ENCODE data around the gene HRH2. TPM values are rescaled to one million over a fixed set of nuclear protein-coding genes. Genes with fewer than 3 reads are reported as not detected.

Gene HRH2
- total RNA-seq, 4 donors from 2014 or later, result 0.15 to 4.5 (median 1.4) TPM

DNA sequence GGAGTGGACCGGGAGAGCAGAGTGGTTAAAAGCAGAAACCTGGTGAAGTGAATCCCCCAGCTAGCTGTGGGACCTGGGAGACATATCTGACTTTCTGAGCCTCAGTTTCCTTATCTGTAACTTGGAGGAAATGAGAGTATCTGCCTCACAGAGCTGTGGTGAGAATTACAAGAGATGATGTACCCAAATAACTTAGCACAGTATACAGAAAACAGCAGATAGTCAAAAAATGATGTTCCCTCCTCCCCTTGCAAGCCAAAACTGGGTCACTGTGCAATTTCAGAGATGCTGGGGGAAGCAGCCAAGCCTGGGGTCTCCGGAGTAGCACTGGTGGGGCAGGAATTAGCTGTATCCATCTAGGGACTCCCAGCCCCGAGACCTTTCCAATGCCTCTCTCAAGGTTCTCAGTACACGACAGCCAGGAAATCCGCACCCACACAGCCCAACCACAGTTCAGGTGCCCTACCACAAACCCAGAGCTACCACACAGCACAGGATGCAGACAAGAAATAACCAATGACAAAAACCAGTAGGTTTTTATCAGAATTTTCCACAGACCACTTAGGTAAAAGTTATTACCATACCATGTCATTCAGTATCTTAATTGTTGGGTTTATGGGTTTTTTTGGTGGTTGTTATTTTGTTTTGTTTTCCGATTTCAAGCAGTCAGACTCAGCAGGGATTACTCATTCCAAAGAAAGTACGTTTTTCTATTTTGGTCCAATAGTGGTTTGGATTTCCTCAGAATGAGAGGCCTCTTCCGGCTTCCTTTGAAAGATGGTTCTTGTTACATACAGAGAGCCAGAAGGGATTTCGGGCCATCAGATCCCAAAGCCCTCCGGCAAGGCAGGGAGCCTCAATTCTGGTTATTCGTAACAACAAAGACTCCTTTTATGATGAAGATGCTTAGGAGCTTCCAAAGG is 4.9 kb upstream of the HRH2 start:
- Histone ChIP-seq H3K27ac (peak overlapping the region in 2 of 4 donors; percentile 33 to 49), H3K9me3 (peaks cover 0 to 19% (median 13%) of the 10 kb centered on the region in 3 donors), H3K36me3 (no peaks in the 10 kb centered on the region), H3K4me1 (peaks cover 0 to 11% (median 2%) of the 10 kb centered on the region in 3 donors), H3K27me3 (peaks cover 0 to 36% (median 3%) of the 10 kb centered on the region in 4 donors), H3K4me3 (no peak overlapping the region)
- no peak for DNase-seq
- WGBS, 2 donors, result 52 to 68% methylated on average over 8 to 10 of the region's 11 CpGs
- intact Hi-C loops (cut with DNase I), result no loop called here
- TF ChIP-seq CTCF (IDR thresholded peaks at IDR 0.05), result no peak
- TF ChIP-seq POLR2A (IDR thresholded peaks at IDR 0.05), result no peak

- peaks cover 0 to 19% (median 9%) of the 10 kb centered on the region in 3 donors for H3K4me1 ChIP-seq
- peaks cover 0 to 19% (median 13%) of the 10 kb centered on the region in 3 donors for H3K9me3 ChIP-seq
- 80% methylated on average over 4 of the region's 4 CpGs for WGBS, 2 donors
- no peak overlapping the region for H3K4me3 ChIP-seq
- H3K27me3 ChIP-seq, result peaks cover 0 to 44% (median 7%) of the 10 kb centered on the region in 4 donors
- H3K27ac ChIP-seq, result peak overlapping the region in 1 of 4 donors; percentile 32
- TF ChIP-seq POLR2A (IDR thresholded peaks at IDR 0.05) (no peak), CTCF (IDR thresholded peaks at IDR 0.05) (no peak)
- DNase-seq, result no peak
- intact Hi-C loops (cut with DNase I), result no loop called here
- H3K36me3 ChIP-seq, result no peaks in the 10 kb centered on the region
These were observed 4.1 kb upstream of the HRH2 start for GRCh38 chr5:175653763-175654162.

DNA sequence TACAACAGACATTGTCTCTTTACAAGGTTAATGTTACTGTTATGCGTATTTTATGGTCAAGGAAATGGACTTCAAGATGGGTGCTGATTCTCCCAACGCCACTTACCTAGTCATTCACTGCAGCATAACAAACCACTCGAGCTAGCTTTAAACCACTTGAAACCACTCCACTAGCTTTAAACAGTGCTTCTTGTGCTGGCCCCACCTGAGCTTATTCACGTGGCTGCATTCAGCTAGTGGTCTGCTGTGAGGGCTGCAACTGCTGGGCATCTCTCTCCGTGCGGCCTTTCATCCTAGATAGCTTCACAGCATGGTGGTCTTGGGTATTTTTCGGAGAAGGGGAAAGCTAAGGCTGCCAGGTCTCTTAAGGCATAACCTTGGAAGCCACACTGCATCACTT is 3.5 kb upstream of the HRH2 start:
- Histone ChIP-seq H3K27ac (no peak overlapping the region), H3K9me3 (peaks cover 0 to 14% (median 9%) of the 10 kb centered on the region in 3 donors), H3K36me3 (no peaks in the 10 kb centered on the region), H3K4me3 (no peak overlapping the region), H3K4me1 (peaks cover 0 to 21% (median 9%) of the 10 kb centered on the region in 3 donors), H3K27me3 (peaks cover 0 to 50% (median 7%) of the 10 kb centered on the region in 4 donors)
- intact Hi-C loops (cut with DNase I), result no loop called here
- TF ChIP-seq CTCF (IDR thresholded peaks at IDR 0.05) (no peak), POLR2A (IDR thresholded peaks at IDR 0.05) (no peak)
- no peak for DNase-seq
- WGBS, 2 donors, result 83 to 89% methylated on average over 7 of the region's 7 CpGs

DNA sequence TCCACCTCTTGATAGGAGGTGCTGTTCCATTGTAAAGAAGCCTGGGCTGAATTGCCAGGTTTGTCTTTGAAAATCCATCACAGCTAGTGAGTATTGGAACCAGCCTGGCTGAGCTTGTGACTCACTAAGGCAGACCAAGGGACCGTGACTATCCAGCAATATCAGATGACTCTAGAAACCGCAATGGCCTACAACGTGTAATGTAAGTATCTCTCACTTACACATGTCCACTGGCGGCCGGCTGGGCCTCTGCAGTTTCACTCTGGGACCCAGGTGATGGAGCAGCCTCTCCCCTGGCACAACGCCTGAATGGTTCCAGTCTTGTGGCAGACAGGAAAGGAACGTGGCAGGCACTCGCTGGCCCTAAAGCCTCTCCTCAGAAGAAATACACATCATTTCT is 3.1 kb upstream of the HRH2 start:
- TF ChIP-seq POLR2A (IDR thresholded peaks at IDR 0.05) (no peak), CTCF (IDR thresholded peaks at IDR 0.05) (no peak)
- intact Hi-C loops (cut with DNase I), result no loop called here
- DNase-seq, result no peak
- WGBS, 2 donors, result 79 to 83% methylated on average over 8 of the region's 8 CpGs
- H3K9me3 ChIP-seq, result peaks cover 0 to 9% (median 4%) of the 10 kb centered on the region in 3 donors
- H3K4me3 ChIP-seq, result no peak overlapping the region
- H3K36me3 ChIP-seq, result no peaks in the 10 kb centered on the region
- H3K27me3 ChIP-seq, result peaks cover 0 to 54% (median 7%) of the 10 kb centered on the region in 4 donors
- no peak overlapping the region for H3K27ac ChIP-seq
- H3K4me1 ChIP-seq, result peaks cover 0 to 21% (median 9%) of the 10 kb centered on the region in 3 donors

DNA sequence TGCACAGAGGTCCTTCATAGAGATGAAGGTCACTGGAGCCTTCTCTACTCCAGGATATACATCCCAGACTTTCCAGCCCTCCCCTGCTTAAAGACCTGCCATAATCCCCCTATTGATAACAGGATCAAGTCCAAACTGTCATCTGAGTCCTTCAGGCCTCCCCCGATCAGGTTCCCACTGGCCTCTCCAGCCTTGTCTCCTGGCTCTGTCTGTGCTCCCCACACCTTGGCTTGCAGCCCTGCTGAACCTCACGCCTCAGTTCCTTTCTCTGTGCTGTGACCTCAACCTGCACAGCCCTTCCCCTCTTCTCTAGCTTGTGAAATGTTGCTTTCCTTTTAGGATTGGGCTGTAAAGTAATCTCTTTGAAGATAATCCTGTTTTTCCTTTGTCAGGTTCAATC is 2.5 kb upstream of the HRH2 start:
- peaks cover 0 to 60% (median 7%) of the 10 kb centered on the region in 4 donors for H3K27me3 ChIP-seq
- H3K4me3 ChIP-seq, result no peak overlapping the region
- H3K4me1 ChIP-seq, result peaks cover 0 to 21% (median 9%) of the 10 kb centered on the region in 3 donors
- H3K9me3 ChIP-seq, result peaks cover 0 to 3% (median 0%) of the 10 kb centered on the region in 3 donors
- no peak overlapping the region for H3K27ac ChIP-seq
- no peaks in the 10 kb centered on the region for H3K36me3 ChIP-seq
- no peak for TF ChIP-seq POLR2A (IDR thresholded peaks at IDR 0.05)
- DNase-seq, result no peak
- 73% methylated on average over 2 of the region's 2 CpGs for WGBS, 2 donors
- intact Hi-C loops (cut with DNase I), result no loop called here

Measured in esophagus squamous epithelium (tissue), 5 donors.